ENCODE measurements around the gene IFT122. TPM values are rescaled to one million over a fixed set of nuclear protein-coding genes. Genes with fewer than 3 reads are reported as not detected.

The IFT122 gene
- total and polyA plus RNA-seq, 2 experiments from 2014 or later, result 10.2 to 38.8 TPM

GRCh38 chr3:129553171-129553570 is 113.1 kb downstream of the IFT122 start:
- no peak for ATAC-seq
- no peaks in the 10 kb centered on the region for H3K36me3 Mint-ChIP-seq (ENCODE audit: low read depth)
- peaks cover 4% of the 10 kb centered on the region; the same call in 1 of the 2 replicates for H3K4me1 ChIP-seq (ENCODE audit: insufficient read depth)
- no peak for DNase-seq (ENCODE audit: low spot score)
- no peaks in the 10 kb centered on the region for H3F3A ChIP-seq (replicated peaks; ENCODE audit: low read depth)
- no peaks in the 10 kb centered on the region for H3K9me2 ChIP-seq (ENCODE audit: insufficient read depth)
- TF ChIP-seq EZH2phosphoT487 (IDR thresholded peaks at IDR 0.05; ENCODE audit: unreplicated experiment) (no peak), CREB1 (CRISPR knock-in tag; IDR thresholded peaks at IDR 0.05; ENCODE audit: low read depth) (no peak), ZNF114 (CRISPR knock-in tag; IDR thresholded peaks at IDR 0.05) (no peak), POLR2AphosphoS5 (IDR thresholded peaks at IDR 0.05; ENCODE audit: low read depth) (no peak), NANOG (IDR thresholded peaks at IDR 0.05; ENCODE audit: borderline replicate concordance) (no peak), STAT1 (IDR thresholded peaks at IDR 0.05; ENCODE audit: unreplicated experiment) (no peak), JUNB (IDR thresholded peaks at IDR 0.05; ENCODE audit: unreplicated experiment) (no peak)
- no peak overlapping the region for H3K4me3 ChIP-seq
- no peaks in the 10 kb centered on the region for H3K9me3 Mint-ChIP-seq
- H3K4me2 ChIP-seq, result no peak overlapping the region
- H3K27ac ChIP-seq (ENCODE audit: low read depth), result no peak overlapping the region
- no peaks in the 10 kb centered on the region for H4K20me1 ChIP-seq (replicated peaks; ENCODE audit: insufficient read depth)
- peaks cover 38% of the 10 kb centered on the region for H3K4me1 Mint-ChIP-seq
- no peak overlapping the region for H3K27ac Mint-ChIP-seq
- H3K79me2 ChIP-seq (replicated peaks; ENCODE audit: insufficient read depth), result no peaks in the 10 kb centered on the region
- no peak overlapping the region for H3K4me3 Mint-ChIP-seq
- peaks cover 18% of the 10 kb centered on the region for H3K27me3 Mint-ChIP-seq (ENCODE audit: insufficient read depth, low read depth, poor library complexity)
- no peaks in the 10 kb centered on the region for H3K27me3 ChIP-seq (ENCODE audit: insufficient read depth)
- H3K36me3 ChIP-seq (ENCODE audit: insufficient read depth), result no peaks in the 10 kb centered on the region
- no peak overlapping the region for H2AFZ ChIP-seq

- no peak overlapping the region for H2AFZ ChIP-seq
- H3K4me2 ChIP-seq, result no peak overlapping the region
- Mint-ChIP-seq H3K36me3 (ENCODE audit: low read depth) (no peaks in the 10 kb centered on the region), H3K4me1 (peaks cover 41% of the 10 kb centered on the region), H3K4me3 (no peak overlapping the region), H3K27ac (no peak overlapping the region), H3K9me3 (no peaks in the 10 kb centered on the region), H3K27me3 (ENCODE audit: insufficient read depth, low read depth, poor library complexity) (peaks cover 14% of the 10 kb centered on the region)
- no peak overlapping the region for H3K4me3 ChIP-seq
- no peaks in the 10 kb centered on the region for H4K20me1 ChIP-seq (replicated peaks; ENCODE audit: insufficient read depth)
- peaks cover 5% of the 10 kb centered on the region; the same call in 1 of the 2 replicates for H3K4me1 ChIP-seq (ENCODE audit: insufficient read depth)
- H3K79me2 ChIP-seq (replicated peaks; ENCODE audit: insufficient read depth), result no peaks in the 10 kb centered on the region
- no peaks in the 10 kb centered on the region for H3F3A ChIP-seq (replicated peaks; ENCODE audit: low read depth)
- TF ChIP-seq CTCF (conservative IDR thresholded peaks at IDR 0.05; ENCODE audit: low read depth in 2 of 2) (no peak), POLR2AphosphoS5 (IDR thresholded peaks at IDR 0.05; ENCODE audit: low read depth) (no peak)
- H3K9me2 ChIP-seq (ENCODE audit: insufficient read depth), result no peaks in the 10 kb centered on the region
- no peaks in the 10 kb centered on the region for H3K36me3 ChIP-seq (ENCODE audit: insufficient read depth)
- DNase-seq (ENCODE audit: low spot score), result no peak
- no peak overlapping the region for H3K27ac ChIP-seq (ENCODE audit: low read depth)
- no peaks in the 10 kb centered on the region for H3K27me3 ChIP-seq (ENCODE audit: insufficient read depth)
- ATAC-seq, result no peak
Observed at GRCh38 chr3:129553719-129554118, 113.7 kb downstream of the IFT122 start.

- H3K4me1 ChIP-seq (ENCODE audit: insufficient read depth), result peaks cover 10% of the 10 kb centered on the region; the same call in 1 of the 2 replicates
- Mint-ChIP-seq H3K36me3 (ENCODE audit: low read depth) (no peaks in the 10 kb centered on the region), H3K27me3 (ENCODE audit: insufficient read depth, low read depth, poor library complexity) (peaks cover 14% of the 10 kb centered on the region), H3K4me1 (peaks cover 41% of the 10 kb centered on the region), H3K4me3 (no peak overlapping the region), H3K27ac (no peak overlapping the region), H3K9me3 (no peaks in the 10 kb centered on the region)
- H3K4me2 ChIP-seq, result no peak overlapping the region
- no peaks in the 10 kb centered on the region for H3K79me2 ChIP-seq (replicated peaks; ENCODE audit: insufficient read depth)
- no peaks in the 10 kb centered on the region for H3K27me3 ChIP-seq (ENCODE audit: insufficient read depth)
- DNase-seq (ENCODE audit: low spot score), result no peak
- H3K27ac ChIP-seq (ENCODE audit: low read depth), result no peak overlapping the region
- no peaks in the 10 kb centered on the region for H3K36me3 ChIP-seq (ENCODE audit: insufficient read depth)
- no peaks in the 10 kb centered on the region for H4K20me1 ChIP-seq (replicated peaks; ENCODE audit: insufficient read depth)
- H3F3A ChIP-seq (replicated peaks; ENCODE audit: low read depth), result no peaks in the 10 kb centered on the region
- H3K9me2 ChIP-seq (ENCODE audit: insufficient read depth), result no peaks in the 10 kb centered on the region
- ATAC-seq, result peak; percentile 10; the same call in 2 of the 3 replicates
- H2AFZ ChIP-seq, result no peak overlapping the region
- H3K4me3 ChIP-seq, result no peak overlapping the region
- TF ChIP-seq ZNF462 (CRISPR knock-in tag; IDR thresholded peaks at IDR 0.05), result no peak
Observed at GRCh38 chr3:129554356-129555152, 114.5 kb downstream of the IFT122 start.
